Measurements from ENCODE around the gene OR2B2.

The OR2B2 gene

DNA sequence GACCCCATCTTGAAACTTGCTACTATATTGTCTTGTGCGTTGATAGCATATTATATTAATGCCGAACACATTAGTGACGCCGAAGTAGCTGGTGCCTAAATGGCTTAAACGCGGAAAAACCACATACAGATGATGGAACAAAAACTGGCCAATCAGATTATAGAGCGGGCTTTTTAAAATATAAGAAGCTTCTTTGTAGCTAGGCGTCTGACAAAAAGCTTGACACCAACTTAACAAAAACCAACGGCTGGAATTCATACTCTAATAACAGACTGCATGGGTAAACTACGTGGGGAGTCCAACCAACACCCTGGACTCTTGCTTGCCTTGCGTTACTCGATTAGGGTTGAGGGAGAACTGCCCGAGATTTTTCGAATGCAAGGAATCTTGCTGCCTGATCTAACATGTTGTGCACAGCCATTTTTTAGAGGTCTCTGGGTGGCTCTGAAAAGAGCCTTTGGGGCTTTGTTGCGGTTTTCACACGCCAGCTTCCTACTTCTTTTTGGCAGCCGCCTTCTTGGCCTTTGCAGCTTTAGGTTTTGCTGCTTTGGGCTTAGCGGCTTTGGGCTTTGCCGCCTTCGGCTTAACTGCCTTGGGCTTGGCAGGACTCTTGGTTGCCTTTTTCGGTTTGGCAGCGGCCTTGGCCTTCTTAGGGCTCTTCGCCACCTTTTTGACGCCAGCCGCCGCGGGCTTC is 45.7 kb downstream of the OR2B2 start:
- peak; percentile 90 for DNase-seq (ENCODE audit: low read depth)

DNA sequence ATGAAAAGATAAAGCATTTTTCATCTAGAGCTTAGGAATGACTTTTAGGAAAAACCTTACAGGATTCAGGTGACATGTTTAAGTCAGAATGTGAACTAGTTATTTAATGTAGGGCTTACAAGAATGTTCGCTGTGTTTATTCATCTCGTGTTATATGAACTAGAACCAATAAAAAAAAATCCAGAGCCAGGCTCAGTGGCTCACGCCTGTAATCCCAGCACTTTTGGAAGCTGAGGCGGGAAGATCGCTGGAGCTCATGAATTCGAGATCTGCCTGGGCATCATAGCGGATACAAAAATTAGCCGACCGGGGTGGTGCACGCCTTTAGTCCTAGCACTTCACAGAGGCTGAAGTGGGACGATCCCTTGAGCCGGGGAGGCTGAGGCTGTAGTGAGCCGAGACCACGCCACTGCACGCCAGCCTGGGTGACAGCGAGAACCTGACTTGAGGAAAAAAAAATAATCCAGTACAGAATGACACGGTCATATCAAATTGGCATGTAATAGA is 46.3 kb downstream of the OR2B2 start:
- DNase-seq (ENCODE audit: low read depth), result peak; percentile 82

DNA sequence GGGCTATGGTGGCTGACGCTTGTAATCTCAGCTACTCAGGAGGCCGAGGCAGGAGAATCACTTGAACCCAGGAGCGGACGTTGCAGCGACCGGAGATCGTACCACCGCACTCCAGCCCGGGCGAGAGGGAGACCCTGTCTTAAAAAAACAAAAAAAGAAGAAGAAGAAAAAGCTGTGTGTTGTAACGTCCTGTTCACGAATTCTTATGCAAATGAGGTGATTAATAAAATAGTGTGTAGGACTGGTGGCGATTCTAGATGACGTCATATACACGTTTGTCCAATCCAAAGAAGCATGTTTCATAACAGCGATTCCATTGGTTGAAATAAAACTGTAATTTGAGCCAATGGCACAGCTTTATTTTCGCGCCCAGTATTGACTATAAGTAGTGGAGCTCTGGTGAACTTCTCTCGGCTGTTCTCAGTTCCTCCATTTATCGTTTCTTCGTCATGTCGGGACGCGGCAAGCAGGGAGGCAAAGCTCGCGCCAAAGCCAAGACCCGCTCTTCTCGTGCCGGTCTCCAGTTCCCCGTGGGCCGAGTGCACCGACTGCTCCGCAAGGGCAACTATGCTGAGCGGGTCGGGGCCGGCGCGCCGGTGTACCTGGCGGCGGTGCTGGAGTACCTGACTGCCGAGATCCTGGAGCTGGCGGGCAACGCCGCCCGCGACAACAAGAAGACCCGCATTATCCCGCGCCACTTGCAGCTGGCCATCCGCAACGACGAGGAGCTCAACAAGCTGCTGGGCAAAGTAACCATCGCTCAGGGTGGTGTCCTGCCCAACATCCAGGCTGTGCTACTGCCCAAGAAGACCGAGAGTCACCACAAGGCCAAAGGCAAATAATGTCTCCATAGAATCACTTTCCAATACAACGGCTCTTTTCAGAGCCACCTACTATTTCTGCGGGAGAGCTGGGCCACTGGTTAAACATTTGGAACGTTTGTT is 47.0 kb downstream of the OR2B2 start:
- DNase-seq (ENCODE audit: low read depth), result peak; percentile 99

DNA sequence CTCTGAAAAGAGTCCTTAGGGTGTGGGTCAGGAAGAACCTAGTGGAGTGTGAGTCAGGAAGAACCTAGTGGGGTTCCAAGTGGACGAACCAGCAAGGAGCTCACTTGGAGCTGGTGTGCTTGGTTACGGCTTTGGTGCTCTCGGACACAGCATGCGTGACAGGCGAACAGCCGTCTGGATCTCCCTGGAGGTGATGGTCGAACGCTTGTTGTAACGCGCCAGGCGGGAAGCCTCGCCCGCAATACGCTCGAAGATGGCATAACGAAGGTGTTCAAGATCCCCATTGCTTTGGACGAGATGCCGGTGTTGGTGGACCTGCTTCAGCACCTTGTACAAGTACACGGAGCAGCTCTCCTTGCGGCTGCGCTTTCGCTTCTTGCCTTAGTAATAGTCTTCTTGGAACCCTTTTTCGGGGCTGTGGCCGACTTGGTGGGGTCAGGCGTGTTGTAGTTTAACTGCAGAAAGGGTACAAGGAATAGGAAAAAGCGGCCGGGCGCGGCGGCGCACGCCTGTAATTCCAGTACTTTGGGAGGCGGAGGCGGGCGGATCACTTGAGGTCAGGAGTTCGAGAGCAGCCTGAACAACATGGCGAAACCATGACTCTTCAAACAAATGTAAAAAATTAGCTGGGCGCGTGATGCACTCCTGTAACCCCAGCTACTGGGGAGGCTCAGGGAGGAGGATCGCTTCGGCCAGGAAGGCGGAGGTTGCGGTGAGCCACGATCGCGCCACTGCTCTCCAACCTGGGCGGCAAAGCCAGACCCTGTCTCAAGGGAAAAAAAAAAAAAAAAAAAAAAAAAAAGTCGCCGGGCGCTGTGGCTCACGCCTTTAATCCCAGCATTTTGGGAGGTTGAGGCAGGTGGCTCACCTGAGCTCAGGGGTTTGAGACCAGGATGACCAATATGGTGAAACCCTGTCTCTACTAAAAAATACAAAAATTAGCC is 48.0 kb downstream of the OR2B2 start:
- peak; percentile 54 for DNase-seq (ENCODE audit: low read depth)

DNA sequence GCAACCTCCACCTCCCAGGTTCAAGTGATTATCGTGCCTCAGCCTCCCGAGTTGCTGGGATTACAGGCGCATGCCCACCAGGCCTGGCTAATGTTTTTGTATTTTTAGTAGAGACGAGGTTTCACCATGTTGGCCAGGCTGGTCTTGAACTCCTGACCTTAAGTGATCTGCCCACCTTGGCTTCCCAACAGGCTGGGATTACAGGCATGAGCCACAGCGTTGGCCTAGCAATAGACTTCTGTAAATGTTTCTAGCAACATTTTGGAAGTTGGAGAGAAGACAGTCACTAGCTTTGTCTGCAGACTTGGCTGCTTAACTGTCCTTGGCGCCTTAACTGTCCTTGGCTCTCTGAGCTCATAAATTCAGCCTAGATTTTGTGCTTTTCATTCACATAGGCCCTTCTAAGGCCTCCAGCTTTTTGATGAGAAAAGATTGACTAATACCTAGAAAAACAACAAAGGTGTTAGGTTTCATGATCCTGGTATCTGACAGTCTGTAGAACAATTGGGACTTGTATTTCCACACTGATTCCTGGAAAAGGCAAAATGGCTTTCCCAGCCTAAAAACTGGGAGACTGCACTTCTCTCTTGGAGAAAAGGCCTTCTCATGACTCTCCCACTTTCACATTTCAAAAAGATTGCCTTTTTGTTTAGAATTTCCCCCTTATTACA is 49.7 kb downstream of the OR2B2 start:
- DNase-seq (ENCODE audit: low read depth), result no peak

DNA sequence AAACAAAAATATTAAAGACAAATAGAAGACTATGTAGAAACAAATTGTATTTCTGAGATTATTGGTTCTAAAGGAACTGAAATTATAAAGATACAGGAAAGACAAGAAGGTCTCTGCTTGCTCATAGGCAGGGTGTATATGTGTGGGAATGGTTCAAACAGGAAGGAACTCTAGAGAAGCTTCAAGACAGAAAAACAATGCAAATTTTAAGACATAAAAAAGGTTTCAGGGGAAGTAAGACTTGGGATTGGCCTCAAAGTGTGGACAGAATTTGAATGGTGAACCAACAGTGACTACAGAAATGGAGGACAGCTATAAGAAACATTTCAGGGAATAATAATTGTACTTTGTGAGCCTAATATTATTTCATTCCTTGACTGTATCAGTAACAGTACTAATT is 50.3 kb downstream of the OR2B2 start:
- no peak for DNase-seq (ENCODE audit: low read depth)

DNA sequence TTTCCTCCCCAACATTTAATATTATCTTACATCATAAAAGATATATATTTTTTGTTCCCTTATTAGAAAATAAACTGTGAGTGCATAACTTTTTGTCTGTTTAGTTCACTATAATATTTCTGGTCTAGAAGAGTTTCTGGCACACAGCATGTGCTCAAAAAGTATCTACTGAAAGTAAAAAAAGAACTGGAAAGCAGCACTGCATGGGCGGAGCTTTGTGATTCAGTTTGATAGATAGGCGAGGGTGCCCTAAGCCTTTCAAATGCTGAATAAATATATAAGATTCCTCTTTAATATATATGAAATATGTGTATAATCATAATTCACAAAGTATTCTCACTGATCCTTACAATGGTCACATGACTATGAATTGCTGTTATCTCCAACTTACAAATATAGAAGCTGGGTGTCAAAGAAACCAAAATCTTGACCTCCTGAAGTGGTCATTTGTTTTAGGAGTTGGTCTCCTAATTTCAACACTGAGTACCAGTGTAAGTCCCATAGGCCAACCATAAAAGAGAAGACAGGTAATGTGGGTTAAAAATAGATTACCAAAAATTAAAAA is 50.8 kb downstream of the OR2B2 start:
- DNase-seq (ENCODE audit: low read depth), result no peak

Data from ELR (cell line).